Mucosa of descending colon (tissue), 3 donors: ENCODE data around the gene MARK4. TPM values are rescaled to one million over a fixed set of nuclear protein-coding genes. Genes with fewer than 3 reads are reported as not detected.

ENCODE experiments used
- ATAC-seq: fragments of 200-7000 bp; cut with Tn5 transposase; one replicate; pipeline ENCODE4 v1.9.1; 2020; ENCODE audit warnings: mild to moderate bottlenecking, moderate library complexity
- DNase-seq, 3 donors: peaks; one replicate each; pipeline ENCODE4 v3.0.0-alpha.2; 2020
- H3K36me3 ChIP-seq: fragments of 200-600 bp; one replicate; pipeline ENCODE4 v1.8.0; 2021; ENCODE audit warnings: low read depth, mild to moderate bottlenecking
- H3K4me1 ChIP-seq: fragments of 200-600 bp; one replicate; pipeline ENCODE4 v1.8.0; 2021; ENCODE audit warnings: low read depth, mild to moderate bottlenecking
- H3K4me3 ChIP-seq: fragments of 200-600 bp; one replicate; pipeline ENCODE4 v1.8.0; 2021; ENCODE audit warnings: mild to moderate bottlenecking
- H3K9me3 ChIP-seq: fragments of 200-600 bp; one replicate; pipeline ENCODE4 v1.8.0; 2021; ENCODE audit warnings: mild to moderate bottlenecking
- intact Hi-C, 2 donors: fragments of 100-400 bp; cut with DNase I in 1 of 2; cut with micrococcal nuclease in 1 of 2; formaldehyde crosslinking; loops; one replicate each; pipeline versions ENCODE4 v1.11.0 to v1.11.1; 2022; cut with DNase I, micrococcal nuclease
- total RNA-seq, 3 donors: library from RNA; stranded (reverse); fragmentation: NEBNext Ultra II Directional in 2 of 3; extraction: Animal tissue kit (Norgen Biotek cat#: 25700) in 2 of 3; gene quantifications; one replicate each; pipeline versions ENCODE4 v1.2.1 to v1.2.4, GENCODE V29; 2021 to 2023
- TF ChIP-seq, protein P1 (sequence below): fragments of 200-600 bp; IDR thresholded peaks from one replicate; pipeline ENCODE4 v1.8.0; 2022; ENCODE audit warnings: antibody characterized with exemption, mild to moderate bottlenecking
- donor health status: DM: no; HTN: no; CAD: no; lungs with moderate emphysema.
- donor health status: DM: no; HTN: no; CAD: no.
- donor health status: DM: no; HTN: yes; CAD: no.

Gene MARK4
- total RNA-seq, 3 donors from 2014 or later, result 15.7 to 34.6 (median 17.0) TPM

GRCh38 chr19:45296355-45296754 is 45.3 kb downstream of the MARK4 start:
- H3K9me3 ChIP-seq, result no peaks in the 10 kb centered on the region
- no peak overlapping the region for H3K4me3 ChIP-seq
- ATAC-seq (no peak), DNase-seq (no peak)
- TF ChIP-seq, protein P1, sequence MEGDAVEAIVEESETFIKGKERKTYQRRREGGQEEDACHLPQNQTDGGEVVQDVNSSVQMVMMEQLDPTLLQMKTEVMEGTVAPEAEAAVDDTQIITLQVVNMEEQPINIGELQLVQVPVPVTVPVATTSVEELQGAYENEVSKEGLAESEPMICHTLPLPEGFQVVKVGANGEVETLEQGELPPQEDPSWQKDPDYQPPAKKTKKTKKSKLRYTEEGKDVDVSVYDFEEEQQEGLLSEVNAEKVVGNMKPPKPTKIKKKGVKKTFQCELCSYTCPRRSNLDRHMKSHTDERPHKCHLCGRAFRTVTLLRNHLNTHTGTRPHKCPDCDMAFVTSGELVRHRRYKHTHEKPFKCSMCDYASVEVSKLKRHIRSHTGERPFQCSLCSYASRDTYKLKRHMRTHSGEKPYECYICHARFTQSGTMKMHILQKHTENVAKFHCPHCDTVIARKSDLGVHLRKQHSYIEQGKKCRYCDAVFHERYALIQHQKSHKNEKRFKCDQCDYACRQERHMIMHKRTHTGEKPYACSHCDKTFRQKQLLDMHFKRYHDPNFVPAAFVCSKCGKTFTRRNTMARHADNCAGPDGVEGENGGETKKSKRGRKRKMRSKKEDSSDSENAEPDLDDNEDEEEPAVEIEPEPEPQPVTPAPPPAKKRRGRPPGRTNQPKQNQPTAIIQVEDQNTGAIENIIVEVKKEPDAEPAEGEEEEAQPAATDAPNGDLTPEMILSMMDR, result no peak
- H3K36me3 ChIP-seq, result no peaks in the 10 kb centered on the region
- no peaks in the 10 kb centered on the region for H3K4me1 ChIP-seq
- intact Hi-C loops, result no loop called here

GRCh38 chr19:45297674-45298073 is 46.6 kb downstream of the MARK4 start:
- Histone ChIP-seq H3K9me3 (no peaks in the 10 kb centered on the region), H3K4me3 (no peak overlapping the region), H3K4me1 (no peaks in the 10 kb centered on the region), H3K36me3 (no peaks in the 10 kb centered on the region)
- DNase-seq (no peak), ATAC-seq (no peak)
- intact Hi-C loops, result no loop called here
- TF ChIP-seq, protein P1, result no peak

GRCh38 chr19:45298264-45298663 is 47.2 kb downstream of the MARK4 start:
- Histone ChIP-seq H3K36me3 (no peaks in the 10 kb centered on the region), H3K4me3 (no peak overlapping the region), H3K4me1 (no peaks in the 10 kb centered on the region), H3K9me3 (no peaks in the 10 kb centered on the region)
- intact Hi-C loops, result no loop called here
- TF ChIP-seq, protein P1, result no peak
- DNase-seq (no peak), ATAC-seq (no peak)

DNA sequence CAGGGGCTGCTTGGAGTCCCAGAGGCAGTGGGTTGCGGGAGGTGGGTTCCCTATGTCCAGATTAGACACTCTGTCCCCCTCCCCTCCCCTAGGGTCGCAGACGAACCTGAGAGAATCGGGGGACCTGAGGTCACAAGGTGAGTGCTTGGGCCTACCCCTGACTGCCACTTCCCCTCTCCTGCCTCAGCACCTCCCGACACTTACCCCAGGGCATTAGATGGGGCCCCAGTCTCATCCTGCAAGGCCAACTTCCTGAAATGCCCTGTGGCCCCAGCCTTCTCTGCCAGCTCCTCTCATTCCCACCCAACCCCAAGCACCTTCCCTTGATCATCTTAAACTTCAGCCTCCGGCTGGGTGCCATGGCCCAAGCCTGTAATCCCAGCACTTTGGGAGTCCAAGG is 48.6 kb downstream of the MARK4 start:
- no peaks in the 10 kb centered on the region for H3K36me3 ChIP-seq
- H3K4me3 ChIP-seq, result no peak overlapping the region
- ATAC-seq, result no peak
- TF ChIP-seq, protein P1, result no peak
- H3K9me3 ChIP-seq, result no peaks in the 10 kb centered on the region
- intact Hi-C loops, result no loop called here
- no peak for DNase-seq
- no peaks in the 10 kb centered on the region for H3K4me1 ChIP-seq

DNA sequence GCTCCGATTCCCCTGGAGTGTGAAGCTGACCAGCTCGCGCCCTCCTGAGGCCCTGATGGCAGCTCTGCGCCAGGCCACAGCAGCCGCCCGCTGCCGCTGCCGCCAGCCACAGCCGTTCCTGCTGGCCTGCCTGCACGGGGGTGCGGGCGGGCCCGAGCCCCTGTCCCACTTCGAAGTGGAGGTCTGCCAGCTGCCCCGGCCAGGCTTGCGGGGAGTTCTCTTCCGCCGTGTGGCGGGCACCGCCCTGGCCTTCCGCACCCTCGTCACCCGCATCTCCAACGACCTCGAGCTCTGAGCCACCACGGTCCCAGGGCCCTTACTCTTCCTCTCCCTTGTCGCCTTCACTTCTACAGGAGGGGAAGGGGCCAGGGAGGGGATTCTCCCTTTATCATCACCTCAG is 51.3 kb downstream of the MARK4 start:
- Histone ChIP-seq H3K9me3 (no peaks in the 10 kb centered on the region), H3K4me3 (no peak overlapping the region), H3K36me3 (no peaks in the 10 kb centered on the region), H3K4me1 (no peaks in the 10 kb centered on the region)
- TF ChIP-seq, protein P1, result no peak
- no peak for ATAC-seq
- DNase-seq, result no peak
- intact Hi-C loops, result no loop called here
